ENCODE data around the gene PTPN14. TPM values are rescaled to one million over a fixed set of nuclear protein-coding genes. Genes with fewer than 3 reads are reported as not detected.
"Not testable (repeated sequence)": the region's sequence is repeated elsewhere in the genome, so short reads cannot be mapped to it uniquely, and the experiment has no call there.

The PTPN14 gene
- total RNA-seq, 1 donor from 2014 or later: 25.1 TPM

DNA sequence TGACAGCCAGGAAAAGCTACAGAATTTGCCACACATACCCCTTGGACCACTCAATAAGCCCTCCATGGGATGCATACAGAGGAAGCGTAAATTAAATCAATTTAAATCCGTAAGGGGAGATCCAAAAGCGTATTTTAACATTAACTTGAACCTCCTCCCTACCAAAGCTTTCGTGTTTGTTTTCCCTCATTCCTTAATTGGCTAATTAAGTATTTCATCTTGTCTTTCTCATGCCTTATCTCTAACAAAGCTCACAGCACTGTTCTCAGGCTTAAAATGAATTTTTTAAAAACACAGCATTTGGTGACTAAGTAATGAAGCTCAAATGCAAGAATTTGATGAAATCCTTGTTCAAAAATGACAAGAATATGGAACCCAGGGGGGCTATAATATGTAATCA, 3.1 kb downstream of the PTPN14 start:
- intact Hi-C loops (cut with DNase I): loop anchor here (10.0 kb wide), 1 partner anchor 73 kb away; no protein-coding TSS in a partner anchor
- ATAC-seq (ENCODE audit: poor library complexity) (no peak), DNase-seq (no peak)

DNA sequence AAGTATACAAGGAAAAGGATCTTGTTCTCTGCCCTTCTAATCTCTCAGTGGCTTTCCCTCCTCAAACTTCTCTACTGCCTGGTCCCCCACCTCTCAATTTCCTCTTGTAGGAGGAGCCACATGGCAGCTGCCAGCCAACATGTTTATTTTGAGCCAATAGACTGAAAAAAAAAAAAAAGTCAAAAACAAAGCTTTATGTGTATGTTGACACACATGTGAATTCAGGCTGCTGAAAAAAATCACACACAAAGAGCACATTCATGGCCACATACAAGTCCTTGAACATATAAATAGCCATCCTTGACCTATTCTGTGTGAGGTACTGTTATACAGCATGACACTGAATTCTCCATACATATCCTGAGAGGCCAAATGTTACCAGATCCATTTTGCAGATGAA, 3.7 kb downstream of the PTPN14 start:
- intact Hi-C loops (cut with DNase I): loop anchor here (10.0 kb wide), 1 partner anchor 73 kb away; no protein-coding TSS in a partner anchor
- DNase-seq: no peak
- no peak for ATAC-seq (ENCODE audit: poor library complexity)

DNA sequence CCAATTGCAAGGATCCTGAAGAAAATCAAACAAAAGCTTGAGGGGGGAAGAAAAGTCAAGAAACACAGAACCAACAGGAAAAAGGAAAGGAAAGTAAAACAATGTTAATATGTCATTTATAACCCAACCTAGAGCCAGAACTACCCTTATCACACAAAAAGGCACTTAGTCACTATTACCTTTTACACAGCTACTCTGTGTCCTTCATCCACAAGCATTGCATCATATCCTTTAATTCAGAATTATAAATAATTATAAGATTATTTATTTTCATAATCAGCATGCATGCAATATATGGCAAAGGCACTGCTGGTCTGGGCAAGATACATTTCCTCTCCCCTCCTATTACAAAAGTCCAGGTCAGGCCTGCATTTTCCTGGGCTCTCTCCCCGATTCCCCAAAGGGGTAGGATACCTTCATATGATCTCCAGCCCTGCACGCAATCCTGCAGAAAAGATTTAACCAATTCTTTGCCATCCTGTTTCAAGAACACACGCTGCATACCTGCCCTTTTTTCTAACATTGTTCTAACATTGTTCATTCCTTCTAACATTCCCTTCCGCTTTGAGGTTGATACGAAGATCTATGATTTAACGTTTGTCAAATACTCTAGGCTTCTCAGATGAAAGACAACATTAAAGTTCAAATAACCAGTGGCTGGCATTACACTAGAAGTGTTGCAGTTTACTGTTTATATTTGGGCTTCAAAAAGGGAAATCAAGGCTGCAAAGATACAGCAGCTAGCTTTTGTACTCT, 4.3 kb downstream of the PTPN14 start:
- DNase-seq (no peak), ATAC-seq (ENCODE audit: poor library complexity) (no peak)
- intact Hi-C loops (cut with DNase I): loop anchor here (10.0 kb wide), 1 partner anchor 72 kb away; no protein-coding TSS in a partner anchor

DNA sequence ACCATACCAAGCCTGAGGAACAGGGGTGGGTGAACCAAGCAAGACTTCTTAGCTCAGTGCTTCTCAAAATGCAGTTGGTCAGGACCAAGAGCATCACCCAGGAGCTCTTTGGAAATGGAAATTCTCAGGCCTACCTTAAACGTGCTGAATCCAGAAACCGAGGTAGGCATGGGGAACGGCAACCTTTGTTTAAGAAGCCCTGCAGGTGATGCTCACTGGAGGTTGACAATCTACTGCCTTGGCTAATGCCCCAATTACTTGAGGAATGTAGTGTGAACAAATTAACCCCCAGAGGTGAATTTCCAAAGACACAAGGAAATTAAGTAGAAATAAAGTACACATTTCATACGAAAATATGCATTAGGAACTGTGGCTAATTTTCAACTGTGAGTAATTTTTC, 5.3 kb downstream of the PTPN14 start:
- intact Hi-C loops (cut with DNase I): loop anchor here (10.0 kb wide), 1 partner anchor 71 kb away; no protein-coding TSS in a partner anchor
- ATAC-seq (ENCODE audit: poor library complexity) (no peak), DNase-seq (no peak)

DNA sequence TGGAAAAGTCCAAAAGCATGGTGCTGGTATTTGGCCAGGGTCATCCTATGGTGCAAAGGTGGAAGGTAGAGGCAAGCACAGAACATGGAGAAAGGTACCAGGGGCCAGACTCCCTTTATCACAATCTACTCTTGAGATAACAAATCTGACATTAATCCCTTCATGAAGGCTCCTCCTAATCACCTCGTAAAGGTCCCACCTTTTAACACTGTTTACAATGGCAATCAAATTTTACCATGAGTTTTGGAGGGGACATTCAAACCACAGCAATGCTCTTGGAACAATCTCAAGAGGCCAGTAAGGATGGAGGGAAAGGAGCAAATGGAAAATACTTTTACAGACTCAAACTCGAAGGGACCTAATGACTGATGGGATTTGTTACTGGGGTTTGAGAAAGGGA, 6.1 kb downstream of the PTPN14 start:
- intact Hi-C loops (cut with DNase I): loop anchor here (10.0 kb wide), 1 partner anchor 70 kb away; no protein-coding TSS in a partner anchor
- DNase-seq (no peak), ATAC-seq (ENCODE audit: poor library complexity) (no peak)

DNA sequence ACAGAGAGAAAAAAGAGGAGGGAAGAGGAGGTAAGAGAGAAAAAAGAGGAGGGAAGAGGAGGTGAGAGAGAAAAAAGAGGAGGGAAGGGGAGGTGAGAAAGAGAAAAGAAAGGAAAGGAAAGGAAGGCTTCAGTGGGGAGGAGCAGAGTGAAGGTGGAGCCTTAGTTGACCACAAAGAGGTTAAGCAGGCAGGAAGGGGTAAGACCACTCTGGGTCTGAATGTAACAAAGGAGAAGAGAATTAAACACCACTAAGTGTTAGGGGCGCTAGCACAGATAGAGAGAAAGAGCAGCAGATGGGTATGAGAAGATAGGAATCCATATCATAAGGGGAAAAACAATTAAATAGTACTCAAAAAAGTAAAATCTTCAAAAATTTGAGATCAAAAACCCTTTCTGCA, 6.6 kb downstream of the PTPN14 start:
- intact Hi-C loops (cut with DNase I): loop anchor here (10.0 kb wide), 1 partner anchor 70 kb away; no protein-coding TSS in a partner anchor
- no peak for DNase-seq
- ATAC-seq (ENCODE audit: poor library complexity): no peak

DNA sequence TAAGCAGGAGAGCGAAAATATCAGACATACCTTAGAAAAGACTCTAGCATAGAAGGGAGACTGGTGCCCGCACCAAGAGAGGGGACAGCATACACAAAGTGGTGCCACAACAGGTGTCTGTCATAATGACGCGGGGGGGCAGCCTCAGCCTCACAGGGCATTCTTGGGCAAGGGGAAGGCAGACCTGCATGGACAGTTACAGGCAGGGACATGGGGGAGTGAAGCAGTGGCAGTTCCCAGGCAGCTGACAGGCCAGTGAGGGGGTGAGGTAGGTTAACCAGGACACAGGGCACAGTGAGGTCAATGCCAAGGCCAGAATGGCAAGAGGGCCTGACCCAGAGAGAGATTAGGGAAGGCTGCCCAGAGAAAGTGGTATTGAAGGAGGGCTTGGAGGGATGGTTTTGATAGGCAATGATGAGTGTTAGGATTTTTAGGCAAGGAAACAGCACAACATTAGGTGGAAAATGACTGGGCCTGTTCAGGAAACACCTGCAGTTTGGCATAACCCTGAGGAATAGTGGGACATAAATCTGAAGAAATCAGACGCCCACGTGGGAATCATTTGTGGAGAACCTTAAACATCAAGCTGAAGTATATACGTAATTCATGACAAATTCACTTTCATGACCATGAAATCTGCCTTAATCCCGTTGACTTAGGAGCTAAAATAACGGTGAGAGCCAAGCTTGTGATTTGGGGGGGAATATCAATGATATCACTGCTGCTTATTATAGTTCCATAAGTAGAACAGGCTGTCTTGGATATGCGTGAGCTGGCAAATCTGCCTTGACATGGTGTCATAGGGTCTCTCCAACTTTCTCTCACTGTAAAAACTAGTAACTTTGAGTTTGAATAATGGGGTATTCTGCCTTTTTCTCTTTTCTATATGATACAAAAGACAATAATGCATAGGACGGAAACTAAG, 8.9 kb downstream of the PTPN14 start:
- DNase-seq (no peak), ATAC-seq (ENCODE audit: poor library complexity) (peak; percentile 51)
- intact Hi-C loops (cut with DNase I): loop anchor here (10.0 kb wide), 1 partner anchor 68 kb away; no protein-coding TSS in a partner anchor

DNA sequence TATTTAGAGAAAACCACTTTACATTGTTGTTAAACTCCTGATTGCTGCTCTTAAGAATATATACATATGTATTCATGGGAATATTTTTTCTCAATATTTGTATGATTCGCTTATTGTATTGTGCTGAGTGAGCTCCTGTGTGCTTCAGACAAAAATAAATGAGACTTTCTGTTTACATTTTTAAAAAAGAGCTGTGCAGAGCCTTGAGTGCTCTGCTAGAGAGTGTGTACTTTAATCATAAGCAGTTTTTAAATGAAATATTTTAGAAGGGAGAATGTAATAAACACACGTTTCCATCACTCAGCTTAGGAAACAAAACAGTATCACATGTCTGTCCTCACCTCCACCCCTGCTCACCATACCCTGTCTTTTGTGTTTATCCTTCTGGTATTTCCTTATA, 9.7 kb downstream of the PTPN14 start:
- ATAC-seq (ENCODE audit: poor library complexity) (no peak), DNase-seq (no peak)
- intact Hi-C loops (cut with DNase I): loop anchor here (10.0 kb wide), 1 partner anchor 67 kb away; no protein-coding TSS in a partner anchor

DNA sequence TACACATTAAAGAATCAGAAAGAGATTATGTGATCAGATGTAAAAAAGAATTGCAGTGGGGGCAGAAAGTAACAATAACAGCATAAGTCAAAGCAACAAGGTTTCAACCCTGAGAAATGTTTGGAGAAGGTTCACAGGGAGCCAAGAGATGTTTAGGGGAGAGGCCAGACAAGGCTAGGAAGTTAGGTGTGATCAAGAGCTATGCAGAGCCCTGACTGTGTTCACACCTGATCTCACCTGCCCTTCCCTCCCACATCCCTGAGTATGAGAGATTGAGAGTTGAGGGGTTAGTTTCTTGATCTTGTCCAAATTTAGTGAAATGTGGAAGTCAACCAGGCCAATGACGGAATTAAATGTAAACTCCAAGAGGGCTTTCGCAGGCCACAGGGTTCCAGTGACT, 10.2 kb downstream of the PTPN14 start:
- DNase-seq (no peak), ATAC-seq (ENCODE audit: poor library complexity) (no peak)
- intact Hi-C loops (cut with DNase I): loop anchor here (10.0 kb wide), 1 partner anchor 66 kb away; no protein-coding TSS in a partner anchor

DNA sequence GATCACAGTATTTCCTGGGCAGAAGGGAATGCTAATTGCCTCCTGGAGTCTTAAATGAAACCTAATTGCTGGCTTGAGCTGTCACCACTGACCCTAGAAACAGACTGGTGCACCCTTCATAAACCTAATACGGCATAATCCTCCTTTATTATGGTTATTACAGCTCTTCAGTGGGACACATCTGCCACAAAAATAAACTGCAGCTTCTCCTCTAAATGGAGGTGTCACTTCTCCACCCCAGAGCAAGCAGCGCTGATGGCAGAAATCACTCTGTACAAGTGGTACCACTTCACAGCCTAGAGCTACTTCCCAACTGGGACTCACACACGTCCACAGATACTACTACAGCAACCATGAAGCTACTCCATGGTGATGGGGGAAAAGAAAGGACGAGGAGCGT, 11.1 kb downstream of the PTPN14 start:
- intact Hi-C loops (cut with DNase I): loop anchor here (10.0 kb wide), 1 partner anchor 66 kb away; no protein-coding TSS in a partner anchor
- DNase-seq: no peak
- peak; percentile 88 for ATAC-seq (ENCODE audit: poor library complexity)

DNA sequence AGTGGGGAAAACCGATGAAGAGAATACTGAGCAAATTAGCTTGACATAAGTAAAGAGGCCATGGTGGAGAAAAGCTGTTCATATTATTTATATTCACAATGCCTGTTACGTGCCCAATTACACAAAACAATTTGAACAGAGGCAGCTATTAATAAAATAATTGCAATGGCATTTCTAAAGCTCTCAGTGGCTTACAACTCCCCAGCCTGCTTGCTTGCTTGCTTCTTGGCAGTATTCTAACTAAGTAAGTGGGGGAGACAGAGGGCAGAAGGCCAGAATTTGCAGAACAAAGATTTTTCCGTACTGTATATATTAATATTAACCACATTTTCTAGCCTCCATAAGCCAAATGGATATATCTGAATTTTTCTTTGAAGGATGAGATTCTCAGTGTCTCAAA, 12.9 kb downstream of the PTPN14 start:
- no peak for ATAC-seq (ENCODE audit: poor library complexity)
- intact Hi-C loops (cut with DNase I): no loop called here
- no peak for DNase-seq

DNA sequence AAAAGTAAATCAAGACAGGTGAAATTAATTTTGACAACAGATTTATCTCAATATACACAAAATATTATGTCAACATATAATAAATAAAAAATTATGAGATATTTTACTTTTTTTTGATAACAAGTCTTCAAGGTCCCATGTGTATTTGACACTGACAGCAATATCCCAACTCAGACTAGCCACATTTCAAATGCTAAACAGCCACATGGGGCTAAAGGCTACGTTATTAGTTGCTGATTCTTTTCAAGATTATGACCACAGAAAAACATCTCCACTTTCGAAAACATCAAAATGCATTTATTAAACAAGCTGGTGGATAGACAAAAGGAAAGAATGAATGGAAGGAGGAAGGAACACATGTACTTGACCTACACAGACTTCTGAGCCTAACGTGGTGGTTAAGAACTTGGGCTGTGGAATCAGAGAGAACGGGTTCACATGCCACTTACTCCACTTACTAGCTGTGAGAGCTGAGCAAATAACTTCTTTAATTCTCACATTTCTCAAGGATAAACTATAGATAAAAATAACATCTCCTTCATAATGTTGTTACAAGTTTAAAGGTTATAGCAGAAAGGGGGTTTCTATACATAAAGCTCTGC, 13.4 kb downstream of the PTPN14 start:
- no peak for DNase-seq
- no peak for ATAC-seq (ENCODE audit: poor library complexity)
- intact Hi-C loops (cut with DNase I): no loop called here

DNA sequence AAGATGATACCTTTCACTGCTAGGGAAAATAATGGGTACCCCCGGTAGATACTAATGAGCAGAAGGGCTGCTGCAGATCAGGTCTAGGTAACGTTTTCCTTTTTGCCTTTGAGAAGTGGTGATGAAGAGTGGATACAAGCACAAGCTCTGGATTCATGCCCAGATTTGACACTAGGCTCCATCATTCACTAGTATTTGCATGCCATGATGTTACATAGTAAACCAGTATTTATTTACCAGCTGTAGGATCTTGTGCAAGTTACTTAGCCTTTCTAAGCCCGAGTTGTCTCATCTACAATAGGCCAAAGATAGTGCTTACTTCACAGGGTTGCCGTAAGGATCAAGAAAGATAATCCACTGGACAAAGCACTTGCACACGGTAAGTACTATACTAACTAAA, 14.2 kb downstream of the PTPN14 start:
- intact Hi-C loops (cut with DNase I): no loop called here

DNA sequence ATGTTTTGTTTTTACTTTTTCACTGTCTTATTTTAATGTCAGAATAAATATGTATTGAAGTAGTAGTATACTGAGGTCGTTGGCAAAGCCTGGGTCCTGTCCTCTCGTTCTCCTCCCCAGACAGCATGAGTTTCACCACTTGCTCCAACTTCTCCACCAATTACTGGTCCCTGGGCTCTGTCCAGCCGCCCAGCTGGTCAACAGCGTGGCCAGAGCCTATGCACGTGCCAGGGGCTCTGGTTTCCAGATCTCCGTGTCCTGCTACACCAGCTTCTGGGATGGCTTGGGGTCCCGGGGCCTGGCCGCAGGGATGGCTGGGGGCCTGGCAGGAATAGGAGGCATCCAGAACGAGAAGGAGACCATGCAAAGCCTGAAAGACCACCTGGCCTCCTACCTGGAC, 19.3 kb downstream of the PTPN14 start:
- peak; percentile 36 for ATAC-seq (ENCODE audit: poor library complexity)
- no peak for DNase-seq
- intact Hi-C loops (cut with DNase I): no loop called here

More for the DNA sequence above, 14.2 kb downstream of the PTPN14 start:
- DNase-seq: no peak
- ATAC-seq (ENCODE audit: poor library complexity): no peak

DNA sequence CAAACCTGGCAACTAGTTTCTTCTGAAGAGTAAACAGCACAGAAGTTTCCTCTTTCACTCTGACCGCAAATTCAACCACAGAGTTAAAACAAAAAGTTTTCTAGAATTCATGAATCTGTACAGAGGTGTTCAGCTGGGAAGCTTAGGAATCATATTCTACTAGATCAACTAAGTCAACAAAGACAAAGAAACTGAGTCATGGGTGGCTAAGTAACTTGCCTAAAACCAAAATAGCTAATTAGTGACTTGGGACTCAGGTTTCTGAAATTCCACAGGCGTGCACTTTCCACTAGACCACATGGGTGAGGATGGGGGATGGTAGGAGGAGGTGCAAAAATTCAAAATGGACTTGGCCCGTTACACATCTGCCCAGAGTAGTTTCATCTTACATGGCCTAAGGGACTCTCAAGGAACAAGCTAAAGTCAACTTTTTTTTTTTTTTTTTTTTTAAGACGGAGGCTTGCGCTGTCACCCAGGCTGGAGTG, 25.8 kb downstream of the PTPN14 start:
- no peak for ATAC-seq (ENCODE audit: poor library complexity)
- intact Hi-C loops (cut with DNase I): no loop called here

DNA sequence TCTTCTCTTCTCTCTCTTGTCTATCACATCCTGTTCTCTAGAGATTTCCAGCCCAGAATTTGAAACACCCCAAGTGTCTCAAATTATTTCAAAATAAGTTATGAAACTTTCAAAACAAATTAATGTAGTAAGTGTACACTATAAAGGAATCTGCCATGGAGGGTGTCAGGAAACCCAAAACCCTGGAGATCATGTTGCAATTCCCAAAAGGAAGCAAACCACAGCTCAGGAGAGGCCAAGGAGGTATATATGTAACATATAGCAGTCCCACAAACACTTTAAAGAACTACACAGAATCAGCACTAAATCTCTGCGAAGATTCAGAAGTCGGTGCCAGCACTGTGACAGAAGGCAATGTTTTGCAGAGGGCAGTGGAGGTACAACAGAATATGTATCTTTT, 26.6 kb downstream of the PTPN14 start:
- ATAC-seq (ENCODE audit: poor library complexity) (no peak), DNase-seq (no peak)
- intact Hi-C loops (cut with DNase I): no loop called here

More for the DNA sequence above, 25.8 kb downstream of the PTPN14 start:
- DNase-seq: no peak

DNA sequence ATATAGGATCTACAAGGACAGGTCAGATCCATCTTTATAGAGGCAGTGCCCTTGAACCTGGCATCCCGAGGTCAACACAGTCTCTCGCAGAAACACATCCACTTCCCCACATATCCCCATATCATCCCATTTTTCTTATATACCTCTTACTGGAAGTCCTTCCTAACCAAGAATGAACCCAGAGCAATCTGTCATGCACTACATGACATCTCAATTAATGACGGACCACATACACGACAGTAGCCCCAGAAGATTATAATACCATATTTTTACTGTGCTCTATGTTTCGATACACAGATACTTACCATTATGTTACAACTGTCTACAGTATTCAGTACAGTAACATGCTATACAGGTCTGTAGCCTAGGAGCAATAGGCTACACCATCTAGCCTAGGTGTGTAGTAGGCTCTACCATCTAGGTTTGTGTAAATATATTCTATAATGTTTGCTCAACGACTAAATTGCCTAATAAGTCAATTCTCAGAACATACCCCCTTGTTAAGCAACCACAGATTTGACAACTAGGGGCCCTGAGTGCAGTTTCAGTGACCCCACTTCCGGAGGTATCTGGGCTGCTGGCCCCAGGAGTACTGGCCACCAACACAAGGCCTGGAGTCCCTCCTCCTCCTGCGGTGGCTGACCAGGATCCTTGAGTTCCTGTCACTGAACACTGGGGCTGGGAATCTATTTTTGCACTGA, 28.1 kb downstream of the PTPN14 start:
- DNase-seq (no peak), ATAC-seq (ENCODE audit: poor library complexity) (no peak)
- intact Hi-C loops (cut with DNase I): no loop called here

DNA sequence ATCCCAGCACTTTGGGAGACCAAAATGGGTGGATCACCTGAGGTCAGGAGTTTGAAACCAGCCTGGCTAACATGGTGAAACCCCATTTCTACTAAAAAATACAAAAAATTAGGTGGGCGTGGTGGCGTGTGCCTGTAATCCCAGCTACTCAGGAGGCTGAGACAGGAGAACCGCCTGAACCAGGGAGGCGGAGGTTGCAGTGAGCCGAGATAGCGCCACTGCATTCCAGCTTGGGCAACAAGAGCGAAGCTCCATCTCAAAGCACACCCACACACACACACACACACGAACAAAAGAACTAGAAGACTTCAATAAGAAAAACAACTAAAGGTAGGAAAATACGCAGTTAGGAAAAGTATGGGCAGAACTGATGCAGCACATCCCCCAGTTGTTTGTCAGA, 29.9 kb downstream of the PTPN14 start:
- ATAC-seq (ENCODE audit: poor library complexity); DNase-seq; intact Hi-C loops (cut with DNase I): not testable (repeated sequence)
